ENCODE data around the gene MNT.

MNT gene

GRCh38 chr17:2363318-2363717, 37.5 kb downstream of the MNT start:
- DNase-seq (ENCODE audit: low read depth) = no peak
- no peak for TF ChIP-seq CTCF (IDR thresholded peaks at IDR 0.05; ENCODE audit: insufficient read depth, low read depth, low read length, missing control alignments)
- no peak overlapping the region for H3K4me3 ChIP-seq (ENCODE audit: low read depth, low read length)

- TF ChIP-seq CTCF (IDR thresholded peaks at IDR 0.05; ENCODE audit: insufficient read depth, low read depth, low read length, missing control alignments) = no peak
- no peak for DNase-seq (ENCODE audit: low read depth)
These were observed 38.0 kb downstream of the MNT start for GRCh38 chr17:2362881-2363280.

GRCh38 chr17:2362416-2362815, 38.4 kb downstream of the MNT start:
- no peak for DNase-seq (ENCODE audit: low read depth)
- no peak overlapping the region for H3K4me3 ChIP-seq (ENCODE audit: low read depth, low read length)
- TF ChIP-seq CTCF (IDR thresholded peaks at IDR 0.05; ENCODE audit: insufficient read depth, low read depth, low read length, missing control alignments) = no peak

More at GRCh38 chr17:2362881-2363280, 38.0 kb downstream of the MNT start:
- no peak overlapping the region for H3K4me3 ChIP-seq (ENCODE audit: low read depth, low read length)

- H3K4me3 ChIP-seq (ENCODE audit: low read depth, low read length) = no peak overlapping the region
- no peak for TF ChIP-seq CTCF (IDR thresholded peaks at IDR 0.05; ENCODE audit: insufficient read depth, low read depth, low read length, missing control alignments)
- no peak for DNase-seq (ENCODE audit: low read depth)
These were observed 38.8 kb downstream of the MNT start for GRCh38 chr17:2362016-2362415.

- DNase-seq (ENCODE audit: low read depth) = no peak
- H3K4me3 ChIP-seq (ENCODE audit: low read depth, low read length) = no peak overlapping the region
- TF ChIP-seq CTCF (IDR thresholded peaks at IDR 0.05; ENCODE audit: insufficient read depth, low read depth, low read length, missing control alignments) = no peak
These were observed 39.7 kb downstream of the MNT start for GRCh38 chr17:2361010-2361760.

- TF ChIP-seq CTCF (IDR thresholded peaks at IDR 0.05; ENCODE audit: insufficient read depth, low read depth, low read length, missing control alignments) = no peak
- no peak for DNase-seq (ENCODE audit: low read depth)
- H3K4me3 ChIP-seq (ENCODE audit: low read depth, low read length) = no peak overlapping the region
These were observed 42.9 kb downstream of the MNT start for GRCh38 chr17:2357931-2358434.

- no peak for TF ChIP-seq CTCF (IDR thresholded peaks at IDR 0.05; ENCODE audit: insufficient read depth, low read depth, low read length, missing control alignments)
- no peak overlapping the region for H3K4me3 ChIP-seq (ENCODE audit: low read depth, low read length)
- no peak for DNase-seq (ENCODE audit: low read depth)
These were observed 43.6 kb downstream of the MNT start for GRCh38 chr17:2357237-2357636.

All from GM12865 (cell line).